OCI-LY7 (cell line): Measurements from ENCODE around the gene EML2. TPM values are rescaled to one million over a fixed set of nuclear protein-coding genes. Genes with fewer than 3 reads are reported as not detected.

Source experiments
- BruUV-seq: library from RNA; stranded (reverse); fragments of 400-500 nt; replicated peaks from 2 replicates; lab custom pipeline; 2021; lab: Mats Ljungman, UMichigan
- CTCF ChIA-PET: fragments of 300-600 bp; sonication (Branson Sonifier 250); formaldehyde crosslinking; loops from one replicate; lab custom pipeline; 2022; ENCODE audit warnings: antibody characterized with exemption; ENCODE audit not compliant: unreplicated experiment; lab: Charles Lee
- POLR2A ChIA-PET: fragments of 300-600 bp; sonication (Branson Sonifier 250); formaldehyde crosslinking; loops from one replicate; lab custom pipeline; 2022; ENCODE audit warnings: antibody characterized with exemption; lab: Charles Lee
- DNase-seq: peaks from one replicate; pipeline ENCODE4 v3.0.0-alpha.2; 2015; ENCODE audit warnings: low spot score
- H2AFZ ChIP-seq: fragments of 200-600 bp; sonication (generic), shearing (Covaris generic); 2 replicates; pipeline ENCODE4 v1.6.1; 2014; ENCODE audit warnings: mild to moderate bottlenecking, antibody characterized with exemption, low read length, moderate library complexity
- H3K27ac ChIP-seq: fragments of 200-600 bp; sonication (generic); 2 replicates; pipeline ENCODE4 v1.5.1; 2014; ENCODE audit warnings: mixed run types, low read depth, mild to moderate bottlenecking, moderate library complexity, low read length, inconsistent platforms; ENCODE audit not compliant: poor library complexity, severe bottlenecking
- H3K36me3 ChIP-seq: fragments of 200-600 bp; sonication (generic); 2 replicates; pipeline ENCODE4 v1.6.1; 2014; ENCODE audit warnings: mild to moderate bottlenecking, antibody characterized with exemption, low read length, moderate library complexity, mixed read lengths; ENCODE audit not compliant: insufficient read depth
- H3K4me1 ChIP-seq: fragments of 200-600 bp; sonication (generic); 2 replicates; pipeline ENCODE4 v1.5.1; 2014; ENCODE audit warnings: mild to moderate bottlenecking, low read length; ENCODE audit not compliant: insufficient read depth, poor library complexity, severe bottlenecking
- H3K4me2 ChIP-seq: fragments of 200-600 bp; sonication (generic); 2 replicates; pipeline ENCODE4 v1.6.1; 2014; ENCODE audit warnings: mild to moderate bottlenecking, low read length
- H3K4me3 ChIP-seq: fragments of 200-600 bp; sonication (generic); 2 replicates; pipeline ENCODE4 v1.5.1; 2014; ENCODE audit warnings: mild to moderate bottlenecking, low read depth, low read length; ENCODE audit not compliant: poor library complexity, severe bottlenecking
- H3K79me2 ChIP-seq: fragments of 200-600 bp; sonication (generic); 2 replicates; pipeline ENCODE4 v1.6.1; 2016; ENCODE audit warnings: low read depth, mild to moderate bottlenecking, low read length, moderate library complexity, mixed read lengths; ENCODE audit not compliant: insufficient read depth
- H3K9me2 ChIP-seq: fragments of 200-600 bp; sonication (generic); 2 replicates; pipeline ENCODE4 v1.6.1; 2016; ENCODE audit warnings: mild to moderate bottlenecking, low read length, mixed read lengths; ENCODE audit not compliant: insufficient read depth
- H3K9me3 ChIP-seq: fragments of 200-600 bp; sonication (generic); 2 replicates; pipeline ENCODE4 v1.6.1; 2014; ENCODE audit warnings: mild to moderate bottlenecking, mixed run types, low read length, mixed read lengths
- H4K20me1 ChIP-seq: fragments of 200-600 bp; sonication (generic); 2 replicates; pipeline ENCODE4 v1.6.1; 2014; ENCODE audit warnings: mild to moderate bottlenecking, antibody characterized with exemption, low read length, moderate library complexity, mixed read lengths; ENCODE audit not compliant: insufficient read depth
- CTCF ChIP-seq: fragments of 200-600 bp; sonication (generic); conservative IDR thresholded peaks from 2 replicates; pipeline ENCODE4 v1.5.1; 2014; ENCODE audit warnings: mild to moderate bottlenecking, antibody characterized with exemption, low read length, moderate library complexity, mixed read lengths
- EZH2phosphoT487 ChIP-seq: fragments of 200-600 bp; sonication (generic); IDR thresholded peaks from 2 replicates; pipeline ENCODE4 v1.6.1; 2018; ENCODE audit warnings: low read depth, borderline replicate concordance, mild to moderate bottlenecking, mixed run types, antibody characterized with exemption, low read length, moderate library complexity, mixed read lengths
- intact Hi-C: fragments of 100-400 bp; cut with micrococcal nuclease; formaldehyde crosslinking; loops from one replicate; pipeline ENCODE4 v1.10.0; 2022; ENCODE audit not compliant: unreplicated experiment
- total RNA-seq, 2 experiments: library from RNA; depleted of rRNA in 1 of 2; stranded (reverse); fragments of >200 nt in 1 of 2; shearing (Covaris generic) in 1 of 2; gene quantifications; 2 replicates each; pipeline ENCODE4 v1.2.3, GENCODE V29; 2014 to 2022

EML2 gene
- total RNA-seq, 2 experiments from 2014 or later: 26.1 to 47.5 TPM

- ChIA-PET POLR2A (no interaction called here), CTCF (no interaction called here)
- Histone ChIP-seq H3K79me2 (no peaks in the 10 kb centered on the region), H2AFZ (no peak overlapping the region), H3K4me3 (no peak overlapping the region), H3K27ac (no peak overlapping the region), H3K36me3 (no peaks in the 10 kb centered on the region), H3K4me1 (no peaks in the 10 kb centered on the region), H3K4me2 (no peak overlapping the region), H3K9me2 (no peaks in the 10 kb centered on the region), H4K20me1 (no peaks in the 10 kb centered on the region), H3K9me3 (no peaks in the 10 kb centered on the region)
- intact Hi-C loops: no loop called here
- TF ChIP-seq EZH2phosphoT487 (no peak), CTCF (no peak)
- no peak for DNase-seq
- no TSS peak for BruUV-seq
These were observed 46.8 kb downstream of the EML2 start for GRCh38 chr19:45592366-45592765.

GRCh38 chr19:45591638-45592005, 47.6 kb downstream of the EML2 start:
- no peaks in the 10 kb centered on the region for H3K4me1 ChIP-seq
- BruUV-seq: no TSS peak
- CTCF ChIA-PET: no interaction called here
- no peak for DNase-seq
- no peaks in the 10 kb centered on the region for H3K79me2 ChIP-seq
- H3K9me3 ChIP-seq: no peaks in the 10 kb centered on the region
- TF ChIP-seq CTCF (no peak), EZH2phosphoT487 (no peak)
- intact Hi-C loops: no loop called here
- POLR2A ChIA-PET: interaction anchor here (0.6 kb wide), 1 partner anchor 239 kb away, joined by 3 read pairs; no protein-coding TSS in a partner anchor
- no peaks in the 10 kb centered on the region for H3K36me3 ChIP-seq
- no peak overlapping the region for H2AFZ ChIP-seq
- no peak overlapping the region for H3K4me3 ChIP-seq
- no peaks in the 10 kb centered on the region for H4K20me1 ChIP-seq
- no peak overlapping the region for H3K4me2 ChIP-seq
- no peaks in the 10 kb centered on the region for H3K9me2 ChIP-seq
- no peak overlapping the region for H3K27ac ChIP-seq

- H3K9me3 ChIP-seq: no peaks in the 10 kb centered on the region
- no peaks in the 10 kb centered on the region for H3K36me3 ChIP-seq
- DNase-seq: peak; percentile 57
- no peak overlapping the region for H2AFZ ChIP-seq
- intact Hi-C loops: no loop called here
- no peaks in the 10 kb centered on the region for H4K20me1 ChIP-seq
- ChIA-PET CTCF (no interaction called here), POLR2A (interaction anchor here (0.6 kb wide), 1 partner anchor 239 kb away, joined by 3 read pairs; no protein-coding TSS in a partner anchor)
- H3K4me2 ChIP-seq: no peak overlapping the region
- H3K4me1 ChIP-seq: no peaks in the 10 kb centered on the region
- no peak overlapping the region for H3K4me3 ChIP-seq
- BruUV-seq: no TSS peak
- H3K27ac ChIP-seq: no peak overlapping the region
- no peak for TF ChIP-seq EZH2phosphoT487
- TF ChIP-seq CTCF: peak; percentile 71
- H3K79me2 ChIP-seq: no peaks in the 10 kb centered on the region
- no peaks in the 10 kb centered on the region for H3K9me2 ChIP-seq
These were observed 48.1 kb downstream of the EML2 start for GRCh38 chr19:45591004-45591637.
